Iris pigment epithelial cell (primary cell): ENCODE data around the gene MIR17HG.
"Not testable (repeated sequence)": the region's sequence is repeated elsewhere in the genome, so short reads cannot be mapped to it uniquely, and the experiment has no call there.

ENCODE experiments used
- DNase-seq: peaks from one replicate; pipeline ENCODE4 v3.0.0-alpha.2; 2011; ENCODE audit warnings: low read depth

MIR17HG gene

GRCh38 chr13:91347202-91347995 lies at the start of gene MIR17HG:
Gene MIR17HG (plus strand): TSS chr13:91347687.
- peak; percentile 88 for DNase-seq

- DNase-seq = no peak
Measured at GRCh38 chr13:91298060-91298459, 49.4 kb upstream of the MIR17HG start.

GRCh38 chr13:91302111-91302510 lies 45.4 kb upstream of the MIR17HG start:
- no peak for DNase-seq

- DNase-seq = no peak
Measured at GRCh38 chr13:91303031-91303430, 44.5 kb upstream of the MIR17HG start.

- DNase-seq = no peak
Measured at GRCh38 chr13:91304741-91305140, 42.7 kb upstream of the MIR17HG start.

GRCh38 chr13:91305652-91306051 lies 41.8 kb upstream of the MIR17HG start:
- DNase-seq = no peak

- no peak for DNase-seq
Measured at GRCh38 chr13:91307887-91308286, 39.6 kb upstream of the MIR17HG start.

GRCh38 chr13:91308299-91308698 lies 39.2 kb upstream of the MIR17HG start:
- DNase-seq = no peak

GRCh38 chr13:91311491-91311890 lies 36.0 kb upstream of the MIR17HG start:
- no peak for DNase-seq

GRCh38 chr13:91312324-91312723 lies 35.2 kb upstream of the MIR17HG start:
- DNase-seq = no peak

GRCh38 chr13:91313103-91313502 lies 34.4 kb upstream of the MIR17HG start:
- DNase-seq = peak; percentile 3

GRCh38 chr13:91313581-91313980 lies 33.9 kb upstream of the MIR17HG start:
- DNase-seq = no peak

- no peak for DNase-seq
Measured at GRCh38 chr13:91314888-91315287, 32.6 kb upstream of the MIR17HG start.

GRCh38 chr13:91318886-91319285 lies 28.6 kb upstream of the MIR17HG start:
- no peak for DNase-seq

GRCh38 chr13:91319996-91320395 lies 27.5 kb upstream of the MIR17HG start:
- no peak for DNase-seq

GRCh38 chr13:91320990-91321389 lies 26.5 kb upstream of the MIR17HG start:
- DNase-seq = not testable (repeated sequence)

GRCh38 chr13:91323349-91323748 lies 24.1 kb upstream of the MIR17HG start:
- no peak for DNase-seq

- no peak for DNase-seq
Measured at GRCh38 chr13:91326146-91326545, 21.3 kb upstream of the MIR17HG start.

- no peak for DNase-seq
Measured at GRCh38 chr13:91328726-91329125, 18.8 kb upstream of the MIR17HG start.

GRCh38 chr13:91329733-91330132 lies 17.8 kb upstream of the MIR17HG start:
- no peak for DNase-seq

- no peak for DNase-seq
Measured at GRCh38 chr13:91331047-91331915, 16.2 kb upstream of the MIR17HG start.

- no peak for DNase-seq
Measured at GRCh38 chr13:91346062-91346461, 1.4 kb upstream of the MIR17HG start.

- DNase-seq = peak; percentile 27
Measured at GRCh38 chr13:91346850-91347201, 661 bp upstream of the MIR17HG start.
